Measurements from ENCODE around the gene ADAM8. TPM values are rescaled to one million over a fixed set of nuclear protein-coding genes. Genes with fewer than 3 reads are reported as not detected.

ADAM8 gene
- polyA plus RNA-seq, 1 donor (not counting 4 experiments of a cell fraction or from before 2014, with no cell fraction given) = 42.0 TPM

DNA sequence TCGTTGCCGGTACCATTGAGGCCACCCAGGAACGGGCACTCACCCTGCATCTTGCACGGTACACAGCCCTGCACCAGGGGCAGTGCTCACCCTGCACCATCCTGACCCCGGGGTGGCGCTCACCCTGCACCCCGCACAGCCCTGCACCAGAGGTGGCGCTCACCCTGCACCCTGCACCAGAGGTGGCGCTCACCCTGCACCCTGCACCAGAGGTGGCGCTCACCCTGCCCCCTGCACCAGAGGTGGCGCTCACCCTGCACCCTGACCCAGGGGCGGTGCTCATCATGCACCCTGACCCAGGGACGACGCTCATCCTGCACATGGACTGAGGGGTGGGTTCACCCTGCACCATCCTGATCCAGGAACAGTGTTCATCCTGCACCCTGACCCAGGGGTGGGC lies 25.6 kb upstream of the ADAM8 start:
- dilution Hi-C loops (cut with MboI; ENCODE audit: extremely low pct_ligation_motif_present, low sequenced_read_pairs) = no loop called here
- Histone ChIP-seq H3K79me2 (ENCODE audit: control insufficient read depth, insufficient read depth, low read length) (peaks cover 46% of the 10 kb centered on the region), H3K27ac (ENCODE audit: control insufficient read depth, insufficient read depth, low read length) (no peak overlapping the region), H3K9ac (ENCODE audit: control insufficient read depth, extremely low read depth, insufficient read depth, low read length) (no peak overlapping the region), H3K9me1 (ENCODE audit: control insufficient read depth, extremely low read depth, insufficient read depth, low read length) (peaks cover 2% of the 10 kb centered on the region), H3K27me3 (ENCODE audit: control insufficient read depth, extremely low read depth, insufficient read depth, low read length) (no peaks in the 10 kb centered on the region), H3K9me3 (ENCODE audit: control insufficient read depth, low read depth, low read length) (no peaks in the 10 kb centered on the region), H3K4me3 (ENCODE audit: control insufficient read depth in 2 of 3, extremely low read depth in 1 of 3, insufficient read depth in 2 of 3, low read depth in 1 of 3, low read length in 3 of 3) (no peak overlapping the region), H3K4me1 (ENCODE audit: control insufficient read depth, extremely low read depth, insufficient read depth, low read length) (peaks cover 3% of the 10 kb centered on the region), H3K4me2 (ENCODE audit: control insufficient read depth, extremely low read depth, insufficient read depth, low read depth, low read length) (no peak overlapping the region), H4K20me1 (ENCODE audit: control insufficient read depth, extremely low read depth, insufficient read depth, low read length) (peaks cover 3% of the 10 kb centered on the region), H2AFZ (ENCODE audit: control insufficient read depth, low read length) (no peak overlapping the region), H3K36me3 (ENCODE audit: control insufficient read depth in 2 of 2, extremely low read depth in 1 of 2, insufficient read depth in 2 of 2, low read length in 2 of 2) (peaks cover 28 to 30% of the 10 kb centered on the region in 2 experiments)
- TF ChIP-seq EZH2 (IDR thresholded peaks at IDR 0.05; ENCODE audit: low read length) = no peak
- TF ChIP-seq, protein P1, sequence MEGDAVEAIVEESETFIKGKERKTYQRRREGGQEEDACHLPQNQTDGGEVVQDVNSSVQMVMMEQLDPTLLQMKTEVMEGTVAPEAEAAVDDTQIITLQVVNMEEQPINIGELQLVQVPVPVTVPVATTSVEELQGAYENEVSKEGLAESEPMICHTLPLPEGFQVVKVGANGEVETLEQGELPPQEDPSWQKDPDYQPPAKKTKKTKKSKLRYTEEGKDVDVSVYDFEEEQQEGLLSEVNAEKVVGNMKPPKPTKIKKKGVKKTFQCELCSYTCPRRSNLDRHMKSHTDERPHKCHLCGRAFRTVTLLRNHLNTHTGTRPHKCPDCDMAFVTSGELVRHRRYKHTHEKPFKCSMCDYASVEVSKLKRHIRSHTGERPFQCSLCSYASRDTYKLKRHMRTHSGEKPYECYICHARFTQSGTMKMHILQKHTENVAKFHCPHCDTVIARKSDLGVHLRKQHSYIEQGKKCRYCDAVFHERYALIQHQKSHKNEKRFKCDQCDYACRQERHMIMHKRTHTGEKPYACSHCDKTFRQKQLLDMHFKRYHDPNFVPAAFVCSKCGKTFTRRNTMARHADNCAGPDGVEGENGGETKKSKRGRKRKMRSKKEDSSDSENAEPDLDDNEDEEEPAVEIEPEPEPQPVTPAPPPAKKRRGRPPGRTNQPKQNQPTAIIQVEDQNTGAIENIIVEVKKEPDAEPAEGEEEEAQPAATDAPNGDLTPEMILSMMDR (optimal IDR thresholded peaks at IDR 0.05 in 1 of 3, IDR thresholded peaks at IDR 0.05 in 1 of 3, conservative IDR thresholded peaks at IDR 0.05 in 1 of 3; ENCODE audit: extremely low read depth in 1 of 3, insufficient read depth in 2 of 3, low read length in 3 of 3) = no peak
- no peak for FAIRE-seq
- DNase-seq (ENCODE audit: low read depth, low spot score) = no peak

DNA sequence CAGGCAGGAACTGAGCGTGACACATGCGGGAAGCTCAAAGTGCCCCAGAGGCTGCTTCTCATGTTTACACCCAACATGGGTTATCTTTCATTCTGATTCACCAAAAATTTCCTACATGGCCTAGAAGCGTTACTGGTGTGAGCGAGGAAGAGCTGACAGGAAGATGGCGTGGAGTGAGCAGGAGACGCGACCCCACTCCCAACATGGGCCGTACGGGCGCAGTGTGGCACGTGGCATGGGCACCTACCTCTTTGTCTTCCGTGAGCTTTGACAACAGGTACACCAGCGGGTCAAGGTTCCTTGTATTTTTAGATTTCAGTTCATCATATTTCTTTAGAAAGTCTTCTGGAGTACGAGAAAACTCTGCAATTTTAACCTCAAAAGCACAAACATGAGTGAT lies 23.1 kb upstream of the ADAM8 start:
- no peak overlapping the region for H3K4me2 ChIP-seq (ENCODE audit: control insufficient read depth, extremely low read depth, insufficient read depth, low read depth, low read length)
- no peaks in the 10 kb centered on the region for H3K4me1 ChIP-seq (ENCODE audit: control insufficient read depth, extremely low read depth, insufficient read depth, low read length)
- no peak overlapping the region for H3K9ac ChIP-seq (ENCODE audit: control insufficient read depth, extremely low read depth, insufficient read depth, low read length)
- no peak for FAIRE-seq
- H3K27me3 ChIP-seq (ENCODE audit: control insufficient read depth, extremely low read depth, insufficient read depth, low read length) = no peaks in the 10 kb centered on the region
- no peak for DNase-seq (ENCODE audit: low read depth, low spot score)
- H3K9me3 ChIP-seq (ENCODE audit: control insufficient read depth, low read depth, low read length) = no peaks in the 10 kb centered on the region
- dilution Hi-C loops (cut with MboI; ENCODE audit: extremely low pct_ligation_motif_present, low sequenced_read_pairs) = no loop called here
- H4K20me1 ChIP-seq (ENCODE audit: control insufficient read depth, extremely low read depth, insufficient read depth, low read length) = no peaks in the 10 kb centered on the region
- no peaks in the 10 kb centered on the region for H3K9me1 ChIP-seq (ENCODE audit: control insufficient read depth, extremely low read depth, insufficient read depth, low read length)
- peaks cover 30 to 34% of the 10 kb centered on the region in 2 experiments for H3K36me3 ChIP-seq (ENCODE audit: control insufficient read depth in 2 of 2, extremely low read depth in 1 of 2, insufficient read depth in 2 of 2, low read length in 2 of 2)
- H3K79me2 ChIP-seq (ENCODE audit: control insufficient read depth, insufficient read depth, low read length) = peaks cover 21% of the 10 kb centered on the region
- H3K4me3 ChIP-seq (ENCODE audit: control insufficient read depth in 2 of 3, extremely low read depth in 1 of 3, insufficient read depth in 2 of 3, low read depth in 1 of 3, low read length in 3 of 3) = no peak overlapping the region
- no peak for TF ChIP-seq EZH2 (IDR thresholded peaks at IDR 0.05; ENCODE audit: low read length)
- TF ChIP-seq, protein P1 (optimal IDR thresholded peaks at IDR 0.05 in 1 of 3, IDR thresholded peaks at IDR 0.05 in 1 of 3, conservative IDR thresholded peaks at IDR 0.05 in 1 of 3; ENCODE audit: extremely low read depth in 1 of 3, insufficient read depth in 2 of 3, low read length in 3 of 3) = no peak
- no peak overlapping the region for H3K27ac ChIP-seq (ENCODE audit: control insufficient read depth, insufficient read depth, low read length)
- H2AFZ ChIP-seq (ENCODE audit: control insufficient read depth, low read length) = no peak overlapping the region

Measured in keratinocyte (primary cell).